Stimulated activated CD8-positive, alpha-beta memory T cell treated with anti-CD3 and anti-CD28 coated beads, Interleukin-7, amount 100 ng/mL, for 4 hours (primary cell): ENCODE results near the gene SDHB.
"Not testable (repeated sequence)": the region's sequence is repeated elsewhere in the genome, so short reads cannot be mapped to it uniquely, and the experiment has no call there.

Experiments used
- DNase-seq, 2 donors: peaks; one replicate each; pipeline ENCODE4 v3.0.0-alpha.2; 2020; ENCODE audit warnings: low read depth in 2 of 2

SDHB gene

GRCh38 chr1:17075470-17076255 lies 21.8 kb upstream of the SDHB start:
- no peak for DNase-seq

GRCh38 chr1:17071794-17072193 lies 18.0 kb upstream of the SDHB start:
- no peak for DNase-seq

GRCh38 chr1:17070163-17070525 lies 16.3 kb upstream of the SDHB start:
- no peak for DNase-seq

GRCh38 chr1:17069452-17070162 lies 15.8 kb upstream of the SDHB start:
- DNase-seq, result no peak

- DNase-seq, result no peak
Measured at GRCh38 chr1:17068789-17069188, 15.0 kb upstream of the SDHB start.

- DNase-seq, result no peak
Measured at GRCh38 chr1:17067465-17068240, 13.8 kb upstream of the SDHB start.

GRCh38 chr1:17067069-17067426 lies 13.2 kb upstream of the SDHB start:
- no peak for DNase-seq

- no peak for DNase-seq
Measured at GRCh38 chr1:17066361-17067068, 12.7 kb upstream of the SDHB start.

GRCh38 chr1:17065666-17066065 lies 11.8 kb upstream of the SDHB start:
- DNase-seq, result no peak

GRCh38 chr1:17062751-17063150 lies 8.9 kb upstream of the SDHB start:
- not testable (repeated sequence) for DNase-seq

GRCh38 chr1:17061892-17062291 lies 8.1 kb upstream of the SDHB start:
- DNase-seq, result no peak

- DNase-seq, result no peak
Measured at GRCh38 chr1:17061486-17061885, 7.7 kb upstream of the SDHB start.

GRCh38 chr1:17060306-17060749 lies 6.5 kb upstream of the SDHB start:
- DNase-seq, result no peak

GRCh38 chr1:17059391-17060305 lies 5.8 kb upstream of the SDHB start:
- no peak for DNase-seq

- DNase-seq, result no peak
Measured at GRCh38 chr1:17056551-17056950, 2.7 kb upstream of the SDHB start.

GRCh38 chr1:17055801-17056200 lies 2.0 kb upstream of the SDHB start:
- no peak for DNase-seq

- DNase-seq, result no peak
Measured at GRCh38 chr1:17053086-17053684, 647 bp downstream of the SDHB start.

- no peak for DNase-seq
Measured at GRCh38 chr1:17052641-17053040, 1.2 kb downstream of the SDHB start.

GRCh38 chr1:17052038-17052437 lies 1.8 kb downstream of the SDHB start:
- DNase-seq, result no peak

- DNase-seq, result no peak
Measured at GRCh38 chr1:17047924-17048323, 5.9 kb downstream of the SDHB start.

- DNase-seq, result no peak
Measured at GRCh38 chr1:17046334-17046657, 7.5 kb downstream of the SDHB start.
